NB4 (cell line): ENCODE results near the gene TP73.

ENCODE experiments used
- DNase-seq: peaks from one replicate; pipeline ENCODE4 v3.0.0; 2010; ENCODE audit warnings: low read depth
- H3K4me3 ChIP-seq: one replicate; pipeline ENCODE4 v1.5.1; 2011; ENCODE audit warnings: mild to moderate bottlenecking, low read depth, low read length, moderate library complexity
- CTCF ChIP-seq: IDR thresholded peaks from one replicate; pipeline ENCODE4 v1.5.1; 2012; ENCODE audit warnings: low read depth, low read length
- MAX ChIP-seq: IDR thresholded peaks from 2 replicates; pipeline ENCODE4 v1.6.1; 2011; ENCODE audit warnings: low read depth, low read length
- MYC ChIP-seq: IDR thresholded peaks from 2 replicates; pipeline ENCODE4 v1.6.1; 2011; ENCODE audit warnings: low read depth, low read length
- POLR2A ChIP-seq: IDR thresholded peaks from 2 replicates; pipeline ENCODE4 v1.6.1; 2011; ENCODE audit warnings: mild to moderate bottlenecking; ENCODE audit not compliant: insufficient read length; ENCODE audit errors: extremely low read depth

TP73 gene

GRCh38 chr1:3736131-3736561 is 83.8 kb downstream of the TP73 start:
- no peak for DNase-seq
- no peak overlapping the region for H3K4me3 ChIP-seq
- TF ChIP-seq CTCF: no peak
- TF ChIP-seq MAX: no peak
- no peak for TF ChIP-seq POLR2A
- TF ChIP-seq MYC: no peak

- H3K4me3 ChIP-seq: no peak overlapping the region
- TF ChIP-seq POLR2A: no peak
- TF ChIP-seq CTCF: no peak
- no peak for TF ChIP-seq MAX
- no peak for TF ChIP-seq MYC
- no peak for DNase-seq
These were observed 84.4 kb downstream of the TP73 start for GRCh38 chr1:3736708-3737107.

GRCh38 chr1:3738943-3739342 is 86.6 kb downstream of the TP73 start:
- no peak for DNase-seq
- TF ChIP-seq MAX (no peak), CTCF (no peak), POLR2A (no peak), MYC (no peak)
- H3K4me3 ChIP-seq: no peak overlapping the region

- no peak overlapping the region for H3K4me3 ChIP-seq
- TF ChIP-seq MAX (no peak), CTCF (no peak), POLR2A (no peak), MYC (no peak)
- no peak for DNase-seq
These were observed 87.7 kb downstream of the TP73 start for GRCh38 chr1:3740042-3740441.

GRCh38 chr1:3740752-3741151 is 88.4 kb downstream of the TP73 start:
- DNase-seq: no peak
- no peak overlapping the region for H3K4me3 ChIP-seq
- TF ChIP-seq CTCF (no peak), MYC (no peak), MAX (no peak), POLR2A (no peak)
